Fibroblast of the aortic adventitia (primary cell): ENCODE data around the gene IQSEC3. TPM values are rescaled to one million over a fixed set of nuclear protein-coding genes. Genes with fewer than 3 reads are reported as not detected.

Source experiments
- DNase-seq: peaks from one replicate; pipeline ENCODE4 v3.0.0-alpha.2; 2010; ENCODE audit warnings: low read depth
- H3K4me3 ChIP-seq: 2 replicates; pipeline ENCODE4 v1.5.1; 2011; ENCODE audit warnings: low read depth, mild to moderate bottlenecking, control low read depth, low read length, moderate library complexity
- total RNA-seq: library from RNA; depleted of rRNA; stranded (reverse); fragments of >200 nt; gene quantifications from 2 replicates; pipeline ENCODE4 v1.2.3, GENCODE V29; 2012; ENCODE audit warnings: low replicate concordance
- TF ChIP-seq, protein P1 (sequence below): IDR thresholded peaks from 2 replicates; pipeline ENCODE4 v1.5.1; 2011; ENCODE audit warnings: mild to moderate bottlenecking, low read length, control low read depth, inconsistent platforms; ENCODE audit not compliant: insufficient read depth

IQSEC3 gene
- total RNA-seq, 1 donor, result not detected

DNA sequence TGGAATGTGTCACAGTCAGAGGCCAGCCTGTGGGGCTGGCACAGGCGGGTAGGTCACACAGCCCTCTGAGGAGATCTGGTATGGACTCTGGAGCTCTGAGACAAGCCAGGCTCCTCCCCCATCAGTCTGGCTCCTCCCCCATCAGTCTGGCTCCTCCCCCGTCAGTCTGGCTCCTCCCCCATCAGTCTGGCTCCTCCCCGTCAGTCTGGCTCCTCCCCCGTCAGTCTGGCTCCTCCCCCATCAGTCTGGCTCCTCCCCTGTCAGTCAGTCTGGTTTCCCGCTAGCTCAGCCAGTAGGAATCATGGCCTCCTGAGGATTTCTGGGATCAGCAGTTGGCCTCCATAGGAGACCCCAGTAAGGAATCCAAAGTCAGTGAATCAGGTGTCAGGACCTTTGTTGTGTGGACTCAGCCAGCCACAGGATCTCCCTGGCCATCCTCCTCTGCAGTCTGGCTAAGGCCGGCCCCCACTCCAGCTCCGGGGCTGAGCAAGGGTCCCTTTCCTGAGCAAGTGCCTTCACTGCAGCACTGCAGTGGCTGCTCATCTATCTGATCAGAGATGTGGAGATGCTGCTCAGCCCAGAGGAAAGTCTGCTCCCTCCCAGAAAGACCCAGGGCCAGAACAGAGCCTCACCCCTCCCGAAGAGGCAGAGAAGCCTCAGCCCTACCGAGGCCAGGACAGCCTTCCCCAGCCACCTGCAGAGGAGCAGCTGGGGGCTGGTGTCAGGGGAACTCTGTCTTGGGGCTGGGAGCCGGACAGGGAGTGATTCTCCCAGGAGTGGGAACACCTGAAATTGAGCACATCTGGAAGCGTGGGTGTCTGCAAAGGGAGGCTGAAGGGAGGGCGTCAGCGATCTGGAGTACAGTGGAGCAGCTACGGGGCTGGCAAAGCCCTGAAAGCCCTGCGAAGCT lies 35.7 kb downstream of the IQSEC3 start:
- no peak for DNase-seq
- no peak overlapping the region for H3K4me3 ChIP-seq
- TF ChIP-seq, protein P1, sequence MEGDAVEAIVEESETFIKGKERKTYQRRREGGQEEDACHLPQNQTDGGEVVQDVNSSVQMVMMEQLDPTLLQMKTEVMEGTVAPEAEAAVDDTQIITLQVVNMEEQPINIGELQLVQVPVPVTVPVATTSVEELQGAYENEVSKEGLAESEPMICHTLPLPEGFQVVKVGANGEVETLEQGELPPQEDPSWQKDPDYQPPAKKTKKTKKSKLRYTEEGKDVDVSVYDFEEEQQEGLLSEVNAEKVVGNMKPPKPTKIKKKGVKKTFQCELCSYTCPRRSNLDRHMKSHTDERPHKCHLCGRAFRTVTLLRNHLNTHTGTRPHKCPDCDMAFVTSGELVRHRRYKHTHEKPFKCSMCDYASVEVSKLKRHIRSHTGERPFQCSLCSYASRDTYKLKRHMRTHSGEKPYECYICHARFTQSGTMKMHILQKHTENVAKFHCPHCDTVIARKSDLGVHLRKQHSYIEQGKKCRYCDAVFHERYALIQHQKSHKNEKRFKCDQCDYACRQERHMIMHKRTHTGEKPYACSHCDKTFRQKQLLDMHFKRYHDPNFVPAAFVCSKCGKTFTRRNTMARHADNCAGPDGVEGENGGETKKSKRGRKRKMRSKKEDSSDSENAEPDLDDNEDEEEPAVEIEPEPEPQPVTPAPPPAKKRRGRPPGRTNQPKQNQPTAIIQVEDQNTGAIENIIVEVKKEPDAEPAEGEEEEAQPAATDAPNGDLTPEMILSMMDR, result no peak

DNA sequence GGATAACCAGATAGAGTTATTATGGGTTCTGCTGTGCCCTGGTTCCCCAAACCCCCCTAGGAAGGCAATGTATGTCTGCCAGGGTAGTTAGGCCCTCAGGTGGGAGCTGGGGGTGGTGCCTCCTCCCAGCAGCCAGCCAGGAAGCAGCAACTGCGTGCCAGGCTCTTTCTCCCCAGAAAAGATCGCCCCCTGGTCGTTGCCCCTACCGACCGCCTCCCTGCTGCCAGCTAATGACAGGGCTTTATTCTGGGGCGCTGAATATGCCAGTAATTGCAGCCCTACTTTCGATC lies 36.3 kb downstream of the IQSEC3 start:
- TF ChIP-seq, protein P1, result no peak

DNA sequence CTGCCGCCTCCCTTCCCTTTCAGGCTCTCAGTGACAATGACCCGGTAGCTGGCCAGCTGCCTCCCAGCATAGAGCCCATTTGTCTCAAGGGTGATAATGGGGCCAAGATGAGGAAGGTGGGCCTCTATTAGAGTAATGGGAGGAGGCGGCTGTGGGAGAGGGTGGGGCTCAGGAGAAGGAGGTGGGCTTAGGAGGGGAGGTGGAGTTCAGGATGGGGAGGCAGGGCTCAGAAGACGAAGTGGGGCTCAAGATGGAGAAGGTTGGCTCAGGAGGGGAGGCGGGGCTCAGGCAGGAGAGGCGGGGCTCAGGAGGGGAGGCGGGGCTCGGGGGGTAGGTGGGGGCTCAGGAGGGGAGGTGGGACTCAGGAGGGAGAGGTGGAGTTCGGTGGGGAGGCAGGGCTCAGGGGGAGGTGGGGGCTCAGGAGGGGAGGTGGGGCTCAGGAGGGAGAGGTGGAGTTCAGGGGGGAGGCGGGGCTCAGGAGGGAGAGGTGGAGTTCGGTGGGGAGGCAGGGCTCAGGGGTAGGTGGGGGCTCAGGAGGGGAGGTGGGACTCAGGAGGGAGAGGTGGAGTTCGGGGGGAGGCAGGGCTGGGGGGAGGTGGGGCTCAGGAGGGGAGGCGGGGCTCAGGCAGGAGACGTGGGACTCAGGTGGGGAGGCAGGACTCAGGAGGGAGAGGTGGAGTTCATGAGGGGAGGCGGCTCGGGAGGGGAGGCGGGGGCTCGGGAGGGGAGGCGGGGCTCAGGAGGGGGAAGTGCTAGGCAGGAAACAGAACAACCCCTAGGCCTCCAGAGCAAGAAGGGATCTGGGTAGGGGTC lies 36.8 kb downstream of the IQSEC3 start:
- TF ChIP-seq, protein P1, result no peak
- DNase-seq, result no peak
- no peak overlapping the region for H3K4me3 ChIP-seq

More for the DNA sequence above, 36.3 kb downstream of the IQSEC3 start:
- DNase-seq, result no peak
- no peak overlapping the region for H3K4me3 ChIP-seq

DNA sequence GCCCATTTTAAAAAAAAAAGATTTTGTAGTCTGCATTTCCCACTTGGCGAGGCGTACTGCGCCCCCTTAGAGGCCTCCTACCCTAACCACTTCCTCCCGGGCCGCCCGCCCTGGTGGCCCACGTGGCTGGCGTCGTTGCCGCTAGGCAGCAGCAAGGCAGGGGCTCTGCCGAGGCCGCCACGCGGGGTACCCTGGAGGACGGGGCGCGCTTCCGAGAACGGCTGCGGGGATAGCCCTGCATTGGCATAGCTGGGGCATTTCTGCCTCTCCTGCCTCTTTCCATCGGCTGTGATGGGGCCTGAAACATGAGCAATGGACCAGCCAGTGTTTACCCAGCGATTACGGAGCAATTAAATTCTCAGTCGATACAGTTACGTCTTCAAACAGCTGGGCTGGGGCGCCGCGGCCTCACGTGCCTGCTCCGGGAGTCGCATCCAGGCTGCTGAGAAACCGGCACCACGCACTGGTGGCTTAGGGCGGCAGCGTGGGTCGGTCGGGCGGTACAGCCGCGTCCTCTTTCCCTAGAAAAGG lies 38.0 kb downstream of the IQSEC3 start:
- TF ChIP-seq, protein P1, result no peak
- H3K4me3 ChIP-seq, result no peak overlapping the region
- DNase-seq, result no peak

DNA sequence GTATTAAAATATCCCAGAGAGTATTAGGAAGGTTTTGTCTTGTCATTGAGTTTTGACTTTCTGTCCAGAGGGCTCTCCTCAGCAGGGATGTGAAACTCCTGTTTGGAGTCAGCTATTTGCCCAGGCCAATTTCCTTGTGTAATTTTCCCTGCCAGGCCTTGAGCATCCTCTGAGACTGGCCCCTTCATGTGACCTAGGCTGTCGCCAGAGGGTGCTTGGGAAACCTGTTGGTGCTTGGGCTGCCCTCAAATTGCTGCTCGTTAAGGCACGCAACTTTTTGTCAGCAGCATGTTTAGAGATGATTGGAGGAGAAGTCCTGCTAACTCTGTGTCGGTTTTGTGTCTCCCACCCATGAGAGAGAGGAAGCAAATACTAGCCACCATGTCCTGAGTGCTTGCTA lies 39.1 kb downstream of the IQSEC3 start:
- TF ChIP-seq, protein P1, result no peak
- no peak overlapping the region for H3K4me3 ChIP-seq
- DNase-seq, result no peak

DNA sequence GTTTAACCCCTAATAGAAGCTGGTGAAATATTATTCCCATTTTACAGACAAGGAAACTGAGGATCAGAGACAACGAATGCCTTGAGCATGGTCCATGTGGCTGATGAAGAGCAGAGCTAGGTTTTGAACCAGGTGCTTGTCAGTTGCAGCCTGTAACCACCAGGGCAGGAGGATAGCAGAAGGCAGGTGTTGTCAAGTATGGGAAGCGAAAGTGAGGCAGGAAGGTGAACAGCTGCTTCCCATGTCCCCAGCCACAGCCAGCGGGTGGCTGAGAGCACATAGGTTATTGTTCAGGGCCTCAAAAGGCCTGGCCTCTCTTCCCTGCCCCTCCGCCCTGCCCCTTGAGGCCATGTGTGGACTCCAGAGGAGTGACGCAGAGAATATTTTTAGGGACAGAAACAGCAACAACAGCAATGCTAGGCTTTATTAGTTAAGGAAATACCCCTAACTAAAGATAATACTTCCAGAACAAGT lies 39.6 kb downstream of the IQSEC3 start:
- DNase-seq, result no peak
- TF ChIP-seq, protein P1, result peak; percentile 18
- no peak overlapping the region for H3K4me3 ChIP-seq
